Chondrocyte (in vitro differentiated cells): ENCODE results near the gene RBPJL. TPM values are rescaled to one million over a fixed set of nuclear protein-coding genes. Genes with fewer than 3 reads are reported as not detected.

Experiments used
- DNase-seq: peaks from one replicate; pipeline ENCODE4 v3.0.0; 2021; ENCODE audit warnings: mixed read lengths, low spot score
- H3K27ac Mint-ChIP-seq: one replicate; pipeline ENCODE4 v1.8.0; 2021; ENCODE audit warnings: mild to moderate bottlenecking, moderate library complexity, mixed read lengths; ENCODE audit not compliant: unreplicated experiment
- H3K27me3 Mint-ChIP-seq: 2 replicates; pipeline ENCODE4 v1.8.0; 2021; ENCODE audit warnings: low read depth, mixed read lengths
- H3K36me3 Mint-ChIP-seq: 2 replicates; pipeline ENCODE4 v1.8.0; 2021; ENCODE audit warnings: low read depth, mixed read lengths
- H3K4me1 Mint-ChIP-seq: 2 replicates; pipeline ENCODE4 v1.8.0; 2021; ENCODE audit warnings: low read depth, mild to moderate bottlenecking, mixed read lengths
- H3K4me3 Mint-ChIP-seq: one replicate; pipeline ENCODE4 v1.8.0; 2021; ENCODE audit warnings: mild to moderate bottlenecking, moderate library complexity, mixed read lengths; ENCODE audit not compliant: unreplicated experiment
- H3K9me3 Mint-ChIP-seq: 2 replicates; pipeline ENCODE4 v1.8.0; 2021; ENCODE audit warnings: low read depth, mixed read lengths
- CTCF ChIP-seq: fragments of 200-600 bp; sonication (generic); IDR thresholded peaks from 2 replicates; pipeline ENCODE4 v1.5.0; 2021; ENCODE audit warnings: antibody characterized with exemption, mild to moderate bottlenecking, moderate library complexity
- total RNA-seq: library from RNA; stranded (reverse); gene quantifications from 3 replicates; pipeline ENCODE4 v1.2.1, GENCODE V29; 2021

RBPJL gene
- total RNA-seq, 1 donor from 2014 or later, result not detected

DNA sequence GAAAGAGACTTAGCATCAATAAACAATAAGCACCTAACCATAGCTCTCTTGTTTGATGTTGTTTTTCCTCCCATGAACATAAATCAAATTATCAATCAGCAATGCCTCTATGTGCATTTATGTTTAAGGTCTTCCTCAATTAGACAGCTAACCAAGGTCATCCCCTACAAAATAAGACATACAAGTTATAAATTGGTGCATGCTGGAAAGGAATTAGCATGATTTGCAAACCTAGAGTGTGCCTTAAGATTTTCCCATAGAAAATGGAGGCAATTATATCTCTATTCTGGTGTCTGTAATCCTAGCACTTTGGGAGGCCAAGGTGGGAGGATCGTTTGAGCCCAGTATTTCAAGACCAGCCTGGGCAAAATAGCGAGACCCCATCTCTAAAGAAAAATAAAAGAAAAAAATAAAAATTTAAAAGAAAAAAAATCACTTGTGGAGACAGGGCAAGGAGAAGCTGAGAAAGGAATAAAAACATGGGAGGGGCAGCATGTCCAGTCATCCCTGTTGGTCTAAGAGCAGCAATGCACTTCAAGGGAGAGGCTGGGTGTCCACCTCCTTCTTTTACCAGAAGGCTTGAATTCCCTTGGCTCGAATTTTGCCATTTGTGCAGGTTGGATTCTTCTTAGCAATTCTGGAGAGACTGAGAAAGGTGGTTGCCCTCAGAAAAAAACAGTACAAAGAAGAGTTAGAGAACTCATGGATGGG, 42.9 kb upstream of the RBPJL start:
- peaks cover 4% of the 10 kb centered on the region for H3K4me1 Mint-ChIP-seq
- H3K27ac Mint-ChIP-seq, result no peak overlapping the region
- no peak for DNase-seq
- no peak overlapping the region for H3K4me3 Mint-ChIP-seq
- no peaks in the 10 kb centered on the region for H3K9me3 Mint-ChIP-seq
- no peak for TF ChIP-seq CTCF
- peaks cover 48% of the 10 kb centered on the region for H3K27me3 Mint-ChIP-seq
- no peaks in the 10 kb centered on the region for H3K36me3 Mint-ChIP-seq

DNA sequence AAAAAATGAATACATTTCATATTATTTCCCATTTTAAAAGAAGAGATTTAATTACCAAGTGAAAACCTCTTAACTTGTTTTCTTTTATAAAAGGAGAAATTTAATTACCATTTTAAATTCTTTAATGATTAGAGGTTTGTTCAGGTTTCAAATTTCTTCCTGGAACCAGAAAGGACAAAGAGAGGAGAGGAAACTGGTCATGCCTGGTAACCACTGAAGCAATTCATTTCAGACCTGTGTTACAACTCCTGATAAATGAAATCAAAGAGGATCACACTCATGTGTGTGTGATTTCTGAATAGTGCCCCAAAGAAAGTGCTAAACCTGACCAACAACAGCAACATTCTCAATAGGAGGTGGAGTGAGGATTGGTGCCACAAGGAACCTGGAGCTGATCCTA, 39.7 kb upstream of the RBPJL start:
- H3K4me1 Mint-ChIP-seq, result no peaks in the 10 kb centered on the region
- H3K4me3 Mint-ChIP-seq, result no peak overlapping the region
- H3K36me3 Mint-ChIP-seq, result no peaks in the 10 kb centered on the region
- H3K27me3 Mint-ChIP-seq, result peaks cover 50% of the 10 kb centered on the region
- no peak for TF ChIP-seq CTCF
- no peaks in the 10 kb centered on the region for H3K9me3 Mint-ChIP-seq
- no peak overlapping the region for H3K27ac Mint-ChIP-seq
- DNase-seq, result no peak

GRCh38 chr20:45268531-45268930, 38.1 kb upstream of the RBPJL start:
- no peaks in the 10 kb centered on the region for H3K4me1 Mint-ChIP-seq
- H3K27ac Mint-ChIP-seq, result no peak overlapping the region
- peaks cover 49% of the 10 kb centered on the region for H3K27me3 Mint-ChIP-seq
- no peaks in the 10 kb centered on the region for H3K36me3 Mint-ChIP-seq
- no peaks in the 10 kb centered on the region for H3K9me3 Mint-ChIP-seq
- no peak for DNase-seq
- H3K4me3 Mint-ChIP-seq, result no peak overlapping the region
- no peak for TF ChIP-seq CTCF

DNA sequence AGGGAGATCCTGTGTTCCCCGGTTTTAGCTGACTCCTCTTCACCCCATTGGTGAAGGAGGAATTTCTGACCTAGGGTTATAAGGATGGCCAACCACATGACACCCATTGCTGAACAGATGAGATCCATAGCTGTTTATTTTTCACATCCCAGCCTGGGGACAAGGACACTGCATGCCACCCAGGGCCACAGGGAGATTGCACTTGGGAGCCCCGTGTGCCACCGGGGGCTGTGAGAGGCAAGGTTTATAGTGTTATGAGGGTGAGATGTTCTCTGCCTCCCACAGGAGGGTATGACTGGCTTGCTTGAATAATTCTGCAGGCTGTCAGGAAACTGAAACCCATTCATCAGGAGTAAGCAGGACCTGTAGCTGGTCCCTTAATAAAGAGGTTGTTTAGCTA, 37.6 kb upstream of the RBPJL start:
- Mint-ChIP-seq H3K4me1 (no peaks in the 10 kb centered on the region), H3K9me3 (no peaks in the 10 kb centered on the region), H3K27ac (no peak overlapping the region), H3K27me3 (peaks cover 53% of the 10 kb centered on the region), H3K36me3 (no peaks in the 10 kb centered on the region), H3K4me3 (no peak overlapping the region)
- no peak for TF ChIP-seq CTCF
- no peak for DNase-seq

DNA sequence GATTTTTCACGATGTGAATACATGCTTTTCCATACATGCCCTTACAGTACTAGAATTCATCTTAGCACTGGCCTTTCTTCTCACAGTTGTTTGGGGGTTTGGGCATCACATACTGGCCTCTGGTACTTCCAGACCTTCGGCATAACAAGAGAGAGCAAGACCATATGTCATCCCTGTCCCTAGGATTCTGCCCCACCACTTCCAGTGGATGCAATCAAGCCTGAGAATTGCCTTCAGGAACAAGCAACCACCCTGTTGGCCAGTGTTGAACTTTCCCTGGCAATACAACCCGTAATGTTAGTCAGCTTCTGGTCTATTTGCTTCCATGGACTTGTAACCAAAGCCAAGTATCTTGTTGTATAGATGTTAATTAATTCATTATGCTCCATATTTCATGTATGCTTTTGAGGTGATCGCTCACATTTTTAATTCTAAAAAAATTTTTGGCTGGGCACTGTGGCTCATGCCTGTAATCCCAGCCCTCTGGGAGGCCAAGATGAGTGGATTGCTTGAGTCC, 36.8 kb upstream of the RBPJL start:
- Mint-ChIP-seq H3K27me3 (peaks cover 54% of the 10 kb centered on the region), H3K36me3 (no peaks in the 10 kb centered on the region), H3K9me3 (no peaks in the 10 kb centered on the region), H3K4me1 (no peaks in the 10 kb centered on the region), H3K27ac (no peak overlapping the region), H3K4me3 (no peak overlapping the region)
- no peak for TF ChIP-seq CTCF
- no peak for DNase-seq
